Sigmoid colon (tissue), 4 donors: ENCODE measurements around the gene PTPRD.

Experiments
- CTCF ChIP-seq, 4 experiments: fragments of 450-650 bp in 3 of 4; fragments of 200-600 bp in 1 of 4; IDR thresholded peaks; one replicate each; pipeline ENCODE4 v1.5.1; 2016 to 2019; ENCODE audit warnings: antibody characterized with exemption in 4 of 4, mild to moderate bottlenecking in 3 of 4, moderate library complexity in 2 of 4
- EP300 ChIP-seq, 4 donors: sonication (generic); formaldehyde crosslinking; IDR thresholded peaks; one replicate each; pipeline ENCODE4 v1.6.1; 2017; ENCODE audit warnings: antibody characterized with exemption in 4 of 4
- POLR2A ChIP-seq, 2 donors: fragments of 450-650 bp; IDR thresholded peaks; one replicate each; pipeline ENCODE4 v1.6.1; 2016; ENCODE audit warnings: antibody characterized with exemption in 2 of 2, mild to moderate bottlenecking in 2 of 2, moderate library complexity in 2 of 2
- POLR2AphosphoS5 ChIP-seq, 4 donors: sonication (generic); formaldehyde crosslinking; IDR thresholded peaks; one replicate each; pipeline ENCODE4 v1.6.1; 2017; ENCODE audit warnings: antibody characterized with exemption in 4 of 4

GRCh38 chr9:8627976-8628679 is 1984.7 kb downstream of the PTPRD start:
- TF ChIP-seq CTCF (IDR thresholded peaks at IDR 0.05) (no peak), POLR2A (IDR thresholded peaks at IDR 0.05) (no peak), EP300 (IDR thresholded peaks at IDR 0.05) (no peak), POLR2AphosphoS5 (IDR thresholded peaks at IDR 0.05) (no peak)
